ENCODE results near the gene ZNF438. TPM values are rescaled to one million over a fixed set of nuclear protein-coding genes. Genes with fewer than 3 reads are reported as not detected.

ZNF438 gene
- total RNA-seq, 2 donors from 2014 or later = 10.6 to 14.5 TPM

- H3K27ac ChIP-seq = no peak overlapping the region
- no peak overlapping the region for H3K4me3 ChIP-seq
- H3K27me3 ChIP-seq (replicated peaks; ENCODE audit: insufficient read depth) = no peaks in the 10 kb centered on the region
- peaks cover 5 to 15% of the 10 kb centered on the region in 2 donors for H3K4me1 ChIP-seq (ENCODE audit: control insufficient read depth in 1 of 2, low read depth in 2 of 2)
- ATAC-seq (ENCODE audit: insufficient number of reproducible peaks, low FRiP score, low read depth) (no peak), DNase-seq (ENCODE audit: low spot score) (no peak)
- no peaks in the 10 kb centered on the region for H3K36me3 ChIP-seq
- no peak for TF ChIP-seq CTCF (IDR thresholded peaks at IDR 0.05)
- no peaks in the 10 kb centered on the region for H3K9me3 ChIP-seq
Measured at GRCh38 chr10:30861221-30861620, 170.4 kb downstream of the ZNF438 start.

- Histone ChIP-seq H3K27ac (peak overlapping the region in 1 of 2 donors; percentile 66), H3K4me3 (no peak overlapping the region), H3K27me3 (replicated peaks; ENCODE audit: insufficient read depth) (no peaks in the 10 kb centered on the region), H3K36me3 (no peaks in the 10 kb centered on the region), H3K9me3 (no peaks in the 10 kb centered on the region), H3K4me1 (ENCODE audit: control insufficient read depth in 1 of 2, low read depth in 2 of 2) (peaks cover 5 to 15% of the 10 kb centered on the region in 2 donors)
- DNase-seq (ENCODE audit: low spot score) (no peak), ATAC-seq (ENCODE audit: insufficient number of reproducible peaks, low FRiP score, low read depth) (no peak)
- TF ChIP-seq CTCF (IDR thresholded peaks at IDR 0.05) = no peak
Measured at GRCh38 chr10:30858499-30858898, 173.2 kb downstream of the ZNF438 start.

GRCh38 chr10:30857803-30858202, 173.9 kb downstream of the ZNF438 start:
- H3K4me1 ChIP-seq (ENCODE audit: control insufficient read depth in 1 of 2, low read depth in 2 of 2) = peaks cover 5 to 15% of the 10 kb centered on the region in 2 donors
- DNase-seq (ENCODE audit: low spot score) (no peak), ATAC-seq (ENCODE audit: insufficient number of reproducible peaks, low FRiP score, low read depth) (peak; percentile 54)
- H3K9me3 ChIP-seq = no peaks in the 10 kb centered on the region
- no peak overlapping the region for H3K4me3 ChIP-seq
- no peaks in the 10 kb centered on the region for H3K27me3 ChIP-seq (replicated peaks; ENCODE audit: insufficient read depth)
- peak overlapping the region; percentile 34 to 66 for H3K27ac ChIP-seq
- no peaks in the 10 kb centered on the region for H3K36me3 ChIP-seq
- no peak for TF ChIP-seq CTCF (IDR thresholded peaks at IDR 0.05)

GRCh38 chr10:30855131-30855530, 176.5 kb downstream of the ZNF438 start:
- ATAC-seq (ENCODE audit: insufficient number of reproducible peaks, low FRiP score, low read depth) (no peak), DNase-seq (ENCODE audit: low spot score) (no peak)
- no peak for TF ChIP-seq CTCF (IDR thresholded peaks at IDR 0.05)
- H3K27me3 ChIP-seq (replicated peaks; ENCODE audit: insufficient read depth) = no peaks in the 10 kb centered on the region
- no peaks in the 10 kb centered on the region for H3K9me3 ChIP-seq
- no peak overlapping the region for H3K27ac ChIP-seq
- H3K36me3 ChIP-seq = no peaks in the 10 kb centered on the region
- no peak overlapping the region for H3K4me3 ChIP-seq
- H3K4me1 ChIP-seq (ENCODE audit: control insufficient read depth in 1 of 2, low read depth in 2 of 2) = peaks cover 5 to 15% of the 10 kb centered on the region in 2 donors

GRCh38 chr10:30854656-30855055, 177.0 kb downstream of the ZNF438 start:
- Histone ChIP-seq H3K4me1 (ENCODE audit: control insufficient read depth in 1 of 2, low read depth in 2 of 2) (peaks cover 5 to 15% of the 10 kb centered on the region in 2 donors), H3K36me3 (no peaks in the 10 kb centered on the region), H3K27me3 (replicated peaks; ENCODE audit: insufficient read depth) (no peaks in the 10 kb centered on the region), H3K4me3 (no peak overlapping the region), H3K9me3 (no peaks in the 10 kb centered on the region), H3K27ac (no peak overlapping the region)
- no peak for TF ChIP-seq CTCF (IDR thresholded peaks at IDR 0.05)
- DNase-seq (ENCODE audit: low spot score) (no peak), ATAC-seq (ENCODE audit: insufficient number of reproducible peaks, low FRiP score, low read depth) (no peak)
